GM21447 (cell line): ENCODE results near the gene SPHKAP.
A peak's percentile ranks its signal among the peaks of the same experiment; 100 is the strongest.
"Not testable (repeated sequence)": the region's sequence is repeated elsewhere in the genome, so short reads cannot be mapped to it uniquely, and the experiment has no call there.

Experiments
- ATAC-seq: cut with Tn5 transposase; IDR thresholded peaks from one replicate; pipeline ENCODE4 v1.9.1; 2021; ENCODE audit not compliant: unreplicated experiment

The SPHKAP gene

GRCh38 chr2:228040995-228041394, 140.5 kb downstream of the SPHKAP start:
- ATAC-seq = no peak

DNA sequence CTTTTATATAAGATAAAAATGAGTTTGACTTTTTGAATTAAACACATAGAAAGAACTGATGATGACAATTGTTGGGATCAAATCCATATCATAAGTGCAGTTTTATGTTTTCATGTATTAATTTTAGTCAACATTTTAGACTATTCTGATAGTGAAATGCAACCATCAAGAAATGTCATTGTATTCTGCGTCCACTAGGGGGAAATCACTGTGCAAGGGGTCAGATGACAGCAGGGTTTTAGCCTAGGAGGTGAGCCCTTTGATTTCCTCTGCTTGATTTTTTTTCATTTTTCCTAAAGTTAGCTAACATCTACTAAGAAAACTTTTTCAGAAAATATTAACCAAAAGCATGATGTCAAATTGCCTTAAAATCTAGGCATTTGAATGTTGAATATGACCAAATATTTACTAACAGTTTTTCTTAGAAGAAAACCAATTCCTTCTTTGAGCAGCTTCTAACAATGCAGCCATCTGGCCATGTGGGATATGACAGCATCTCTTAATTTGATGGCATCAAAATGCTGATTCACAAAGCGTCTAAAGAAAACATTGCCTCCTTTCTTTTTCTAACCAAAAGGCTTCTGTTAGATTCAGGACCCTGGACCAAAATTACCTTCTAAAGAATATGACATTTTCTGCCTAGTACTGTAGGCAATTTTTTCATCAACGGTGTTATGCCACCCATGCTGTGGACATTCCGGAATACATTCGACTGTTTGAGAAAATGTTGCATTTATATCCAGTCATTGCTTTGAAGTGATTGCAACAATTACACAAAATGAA, 141.5 kb downstream of the SPHKAP start:
- peak; percentile 80 for ATAC-seq

- no peak for ATAC-seq
Measured at GRCh38 chr2:228038967-228039366, 142.5 kb downstream of the SPHKAP start.

DNA sequence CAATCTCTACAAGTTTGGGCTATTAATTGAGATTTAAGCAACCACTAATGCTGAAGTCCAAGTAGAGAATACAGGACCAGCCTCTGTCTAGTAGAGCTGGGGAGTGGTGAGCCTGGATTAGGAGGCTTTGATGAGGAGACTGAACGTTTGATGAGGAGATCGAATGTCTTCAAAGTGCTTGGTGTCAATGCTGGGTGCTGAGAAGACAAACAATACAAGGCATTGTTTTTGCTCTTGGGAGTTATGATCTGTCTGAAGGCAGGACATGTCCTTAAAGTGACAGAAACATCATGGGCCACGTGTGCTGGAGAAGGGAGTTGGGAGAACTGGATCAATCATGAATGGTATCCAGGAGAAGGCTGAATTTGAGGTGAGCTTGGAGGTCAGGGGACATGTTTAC, 143.6 kb downstream of the SPHKAP start:
- ATAC-seq = no peak

- ATAC-seq = no peak
Measured at GRCh38 chr2:228023619-228024018, 157.9 kb downstream of the SPHKAP start.

DNA sequence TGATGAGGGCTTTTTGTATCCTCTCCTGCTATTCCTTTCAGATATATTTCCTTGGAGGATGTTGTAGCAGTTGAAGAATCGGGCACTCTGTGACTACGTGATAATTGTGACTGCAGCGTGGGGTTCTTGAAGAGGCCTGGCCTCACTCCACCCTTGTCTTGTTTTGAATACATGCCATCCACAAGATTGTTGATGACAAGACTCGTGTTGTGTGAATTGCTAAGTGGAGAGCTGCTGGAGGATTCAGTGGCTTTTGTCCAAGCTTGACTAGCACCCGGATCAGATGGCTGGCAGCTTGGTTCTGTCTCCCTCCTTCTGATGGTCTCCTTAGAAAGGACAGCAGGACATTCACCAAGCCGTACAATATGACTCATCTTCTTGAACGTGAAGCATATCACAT, 163.2 kb downstream of the SPHKAP start:
- no peak for ATAC-seq

- ATAC-seq = no peak
Measured at GRCh38 chr2:228017784-228018183, 163.7 kb downstream of the SPHKAP start.

- ATAC-seq = no peak
Measured at GRCh38 chr2:228016402-228016801, 165.1 kb downstream of the SPHKAP start.

GRCh38 chr2:228015741-228016140, 165.7 kb downstream of the SPHKAP start:
- no peak for ATAC-seq

GRCh38 chr2:227996366-227996765, 185.1 kb downstream of the SPHKAP start:
- no peak for ATAC-seq

GRCh38 chr2:227990937-227991336, 190.6 kb downstream of the SPHKAP start:
- no peak for ATAC-seq

DNA sequence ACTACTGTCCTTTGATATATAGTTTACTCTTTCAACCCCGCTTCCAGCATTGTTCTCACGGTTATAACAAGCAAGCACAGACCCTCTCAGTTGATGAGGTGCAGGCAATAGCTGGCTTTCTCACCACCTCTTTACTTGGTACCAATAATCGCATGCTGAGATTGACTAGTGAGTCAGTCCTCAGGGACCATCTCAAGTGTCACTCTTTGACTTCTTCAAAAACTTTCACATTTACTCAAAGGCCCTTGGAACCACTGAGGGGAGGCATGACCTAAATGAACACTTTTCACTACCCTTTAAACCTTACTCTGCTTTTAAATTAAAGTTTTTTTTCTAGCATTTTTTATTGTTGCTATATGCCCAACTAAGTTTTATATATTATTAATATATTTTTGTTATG, 208.2 kb downstream of the SPHKAP start:
- ATAC-seq = no peak

- no peak for ATAC-seq
Measured at GRCh38 chr2:227971619-227972230, 209.8 kb downstream of the SPHKAP start.

DNA sequence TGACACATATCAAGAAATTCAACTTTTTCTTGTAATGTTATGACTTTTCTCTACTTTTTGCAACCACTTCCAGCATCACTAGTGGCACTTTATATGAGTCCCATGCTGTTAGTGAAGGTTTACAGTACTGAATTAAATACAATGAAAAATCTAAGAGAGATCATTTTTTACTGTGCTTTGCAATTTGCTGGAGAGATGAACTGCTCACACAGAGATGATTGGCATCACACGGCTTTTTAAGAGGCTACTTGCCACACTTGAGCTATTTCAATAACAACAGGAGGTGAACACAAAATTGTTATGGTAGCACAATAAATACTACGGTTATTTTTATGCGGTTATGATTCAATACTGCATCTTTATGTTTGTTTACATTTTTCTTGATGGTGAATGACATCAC, 221.2 kb downstream of the SPHKAP start:
- ATAC-seq = no peak

DNA sequence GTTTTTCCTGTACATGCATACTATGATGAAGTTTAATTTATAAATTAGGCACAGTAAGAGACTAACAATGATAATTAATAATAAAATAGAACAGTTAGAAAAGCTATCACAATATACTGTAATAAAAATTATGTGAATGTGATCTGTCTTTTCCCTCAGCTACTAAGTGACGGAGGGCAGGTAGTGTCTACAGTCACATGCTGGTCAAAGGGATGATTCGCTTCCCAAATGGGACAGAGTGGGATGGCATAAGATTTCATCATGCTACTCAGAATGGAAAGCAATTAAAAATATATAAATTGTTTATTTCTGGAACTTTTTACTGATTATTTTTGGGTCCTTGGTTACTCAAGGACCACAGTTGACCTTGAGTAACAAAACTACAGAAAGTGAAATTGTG, 238.5 kb downstream of the SPHKAP start:
- ATAC-seq = no peak

GRCh38 chr2:227942021-227942420, 239.5 kb downstream of the SPHKAP start:
- no peak for ATAC-seq

GRCh38 chr2:227939271-227940027, 242.0 kb downstream of the SPHKAP start:
- ATAC-seq = no peak

DNA sequence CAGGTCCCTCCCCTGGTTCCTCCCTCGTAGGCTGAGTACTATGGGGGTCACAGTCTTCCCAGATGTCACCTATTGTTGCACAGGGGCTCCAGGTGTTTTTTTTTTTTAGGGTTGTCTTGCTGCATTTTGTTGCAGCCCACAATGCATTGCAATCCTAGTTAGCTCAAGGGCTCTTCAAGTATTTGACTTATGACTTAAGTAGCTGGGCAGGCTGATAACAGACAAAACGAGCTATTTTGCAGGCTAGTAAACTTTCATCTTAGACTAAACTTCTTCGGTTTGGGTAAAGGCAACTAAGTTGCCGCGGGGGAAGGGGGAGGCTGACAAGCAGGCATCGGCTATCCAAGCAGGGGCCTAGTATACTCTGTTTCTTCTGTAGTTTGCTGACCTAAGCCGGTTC, 245.2 kb downstream of the SPHKAP start:
- ATAC-seq = not testable (repeated sequence)

DNA sequence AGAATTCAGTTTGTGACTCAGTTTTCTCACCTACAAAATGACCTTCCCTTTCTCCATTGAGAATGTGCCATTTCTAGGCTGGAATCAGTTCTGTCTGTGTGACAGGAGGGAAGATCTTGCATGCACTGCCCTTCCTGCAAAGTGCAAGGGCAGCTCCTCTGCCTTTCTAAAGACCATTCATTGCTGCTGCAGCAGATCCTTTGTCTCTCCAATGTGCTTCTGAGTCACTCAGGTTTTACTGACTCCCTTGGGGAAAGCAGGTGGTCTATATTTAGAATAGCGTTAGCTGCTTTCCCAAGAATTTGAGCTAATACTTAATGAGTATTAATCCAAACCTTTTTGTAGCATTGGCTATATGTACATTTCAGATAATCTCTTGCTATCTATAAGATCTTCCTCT, 247.6 kb downstream of the SPHKAP start:
- ATAC-seq = no peak

DNA sequence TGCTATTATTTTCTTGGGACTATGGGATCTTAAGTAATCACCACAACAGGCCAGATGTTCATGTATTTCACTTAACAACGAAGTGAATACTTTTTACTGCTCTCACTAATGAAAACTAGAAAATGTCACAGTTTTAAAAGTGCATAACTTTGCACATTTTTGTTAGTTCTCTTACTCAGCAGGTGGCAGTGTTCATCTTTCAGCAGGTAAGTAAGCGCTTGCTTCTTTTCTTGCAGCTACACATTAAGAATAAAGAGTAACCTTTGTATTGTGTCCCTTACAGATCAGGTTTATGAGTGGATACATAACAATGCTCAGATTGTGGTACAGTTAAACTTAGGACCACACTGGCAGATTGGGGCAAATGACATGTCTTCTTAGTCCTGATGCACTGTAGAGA, 249.1 kb downstream of the SPHKAP start:
- no peak for ATAC-seq

DNA sequence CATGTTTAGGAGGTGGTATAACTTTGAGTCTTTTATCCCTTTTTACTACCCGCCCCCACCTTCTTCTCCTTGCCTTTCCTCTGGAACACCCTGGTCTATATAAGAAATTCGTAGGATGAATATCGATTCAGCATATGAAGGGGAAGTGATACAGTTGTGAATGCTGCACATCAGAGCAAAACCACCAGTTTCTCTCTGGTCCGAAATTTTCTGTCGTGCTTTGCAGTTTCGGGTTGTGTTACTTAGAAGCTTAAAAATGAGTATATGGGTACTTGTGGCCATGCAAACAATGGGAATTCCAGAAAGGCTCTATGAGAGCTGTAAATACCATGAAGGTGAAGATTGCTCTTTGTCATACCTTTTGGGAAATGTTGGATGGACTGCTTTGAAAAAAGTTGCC, 249.5 kb downstream of the SPHKAP start:
- ATAC-seq = no peak
